Heart left ventricle (tissue), 13 donors: Measurements from ENCODE around the gene ELOVL7.

Experiments
- CTCF ChIP-seq, 12 donors: fragments of 200-600 bp; sonication (generic) in 4 of 12; IDR thresholded peaks; one replicate each; pipeline versions ENCODE4 v1.5.0 to v1.8.0; 2018 to 2022; ENCODE audit warnings: antibody characterized with exemption in 12 of 12, mild to moderate bottlenecking in 5 of 12
- POLR2A ChIP-seq, 2 donors: fragments of 450-650 bp; IDR thresholded peaks; one replicate each; pipeline ENCODE4 v1.6.1; 2017; ENCODE audit warnings: antibody characterized with exemption in 2 of 2, mild to moderate bottlenecking in 2 of 2, moderate library complexity in 2 of 2
- donor health status: ischemic (EF 13 %, LVEDD 7.1; RV severe dilation, severe dysfunction).
- donor health status: DM: no; HTN: yes; CAD: no.
- donor health status: DM: no; HTN: no; CAD: no.
- donor health status: ischemic (EF 25% LVEDD 6.9; RV normal size, moderate dysfunction).
- donor health status: ischemic (EF 25% LVEDD 5.7; RV mildly dilated, moderate dysfunction).
- donor health status: ischemic (EF 35%, LVEDD 5.7; RV mildly dilated, moderate dysfunction).
- donor health status: nonischemic (EF 11% LVEDD 7.7; RV severe dilation, severe dysfunction).
- donor health status: DM: yes; HTN: yes; CAD: no.
- donor health status: PGD.
- donor health status: ischemic (EF 29% LVEDD 5.4; RV normal size, mild dysfunction).
- donor health status: nonischemic (EF 23%, LVEDD 6.1; RV moderate dilation, normal function).

GRCh38 chr5:60852940-60853339 lies 8.9 kb upstream of the ELOVL7 start:
- no peak for TF ChIP-seq CTCF (IDR thresholded peaks at IDR 0.05)
- no peak for TF ChIP-seq POLR2A (IDR thresholded peaks at IDR 0.05)
